Measurements from ENCODE around the gene DCAF8.

DCAF8 gene

DNA sequence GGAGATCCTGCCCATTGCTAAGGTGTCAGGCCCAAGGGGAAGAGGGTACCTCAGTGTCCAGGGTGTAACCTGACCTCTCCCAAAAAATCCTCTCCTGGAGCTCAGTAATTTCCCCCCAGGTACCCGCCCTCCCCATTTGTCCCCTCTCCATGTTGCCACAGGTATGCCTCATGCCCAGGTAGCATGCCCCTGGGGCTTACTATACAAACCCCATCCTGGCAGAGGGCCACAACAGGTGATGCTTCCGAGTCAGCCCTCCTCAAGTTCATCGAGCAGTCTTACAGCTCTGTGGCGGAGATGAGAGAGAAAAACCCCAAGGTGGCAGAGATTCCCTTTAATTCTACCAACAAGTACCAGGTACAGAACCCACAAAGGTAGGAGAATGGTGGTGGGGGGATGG, 95.3 kb downstream of the DCAF8 start:
- DNase-seq: no peak

DNA sequence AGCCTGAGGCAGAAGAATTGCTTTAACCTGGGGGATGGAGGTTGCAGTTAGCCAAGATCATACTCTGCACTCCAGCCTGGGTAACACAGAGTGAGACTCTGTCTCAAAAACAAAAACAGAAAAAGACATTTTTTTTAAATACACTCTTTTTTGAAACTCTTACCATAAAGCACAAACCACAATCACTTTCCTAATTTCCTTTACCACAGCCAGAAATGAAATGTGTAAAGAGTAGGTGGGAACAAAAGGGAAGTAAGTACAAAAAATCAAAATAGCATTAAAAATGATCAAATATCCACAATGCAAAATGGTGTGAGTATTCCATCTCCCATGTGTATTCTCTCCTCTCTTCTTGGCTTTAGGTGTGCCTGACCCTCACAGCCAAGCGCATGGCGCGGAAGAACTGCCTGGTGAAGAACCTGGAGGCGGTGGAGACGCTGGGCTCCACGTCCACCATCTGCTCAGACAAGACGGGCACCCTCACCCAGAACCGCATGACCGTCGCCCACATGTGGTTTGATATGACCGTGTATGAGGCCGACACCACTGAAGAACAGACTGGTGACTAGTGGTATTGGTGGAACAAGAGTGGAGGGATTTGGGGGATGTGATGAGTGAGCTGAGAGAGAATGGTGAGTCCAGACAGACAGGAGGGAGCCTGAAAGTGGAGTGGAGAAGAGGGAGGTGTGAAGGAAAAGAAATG, 96.0 kb downstream of the DCAF8 start:
- no peak for DNase-seq

Measured in NCI-H1417 treated with DMSO at 0.1 percent for 48 hours (cell line).